ENCODE results near the gene TIPARP.

Gene TIPARP

GRCh38 chr3:156674046-156674910 lies at the start of gene TIPARP:
TSS of gene TIPARP (plus strand) at chr3:156674590. CDS start at chr3:156677698, 3,108 bp downstream.
- in situ Hi-C loops (cut with MboI; ENCODE audit: low pct_unique_long_range_greater_than_20kb, low sequenced_read_pairs): loop anchor here (10.0 to 25.0 kb wide), 2 partner anchors 411 to 537 kb away; no protein-coding TSS in a partner anchor

GRCh38 chr3:156626104-156626503 lies 48.3 kb upstream of the TIPARP start:
- DNase-seq: no peak
- in situ Hi-C loops (cut with MboI; ENCODE audit: low pct_unique_long_range_greater_than_20kb, low sequenced_read_pairs): no loop called here

More at GRCh38 chr3:156674046-156674910, at the start of gene TIPARP:
- DNase-seq: peak; percentile 99

- in situ Hi-C loops (cut with MboI; ENCODE audit: low pct_unique_long_range_greater_than_20kb, low sequenced_read_pairs): no loop called here
- DNase-seq: no peak
Measured at GRCh38 chr3:156627946-156628569, 46.3 kb upstream of the TIPARP start.

GRCh38 chr3:156628836-156629618 lies 45.4 kb upstream of the TIPARP start:
- no peak for DNase-seq
- in situ Hi-C loops (cut with MboI; ENCODE audit: low pct_unique_long_range_greater_than_20kb, low sequenced_read_pairs): no loop called here

- no peak for DNase-seq
- in situ Hi-C loops (cut with MboI; ENCODE audit: low pct_unique_long_range_greater_than_20kb, low sequenced_read_pairs): no loop called here
Measured at GRCh38 chr3:156630081-156630772, 44.2 kb upstream of the TIPARP start.

- in situ Hi-C loops (cut with MboI; ENCODE audit: low pct_unique_long_range_greater_than_20kb, low sequenced_read_pairs): no loop called here
- DNase-seq: no peak
Measured at GRCh38 chr3:156630773-156631093, 43.7 kb upstream of the TIPARP start.

GRCh38 chr3:156631323-156631722 lies 43.1 kb upstream of the TIPARP start:
- DNase-seq: no peak
- in situ Hi-C loops (cut with MboI; ENCODE audit: low pct_unique_long_range_greater_than_20kb, low sequenced_read_pairs): no loop called here

- peak; percentile 9 for DNase-seq
- in situ Hi-C loops (cut with MboI; ENCODE audit: low pct_unique_long_range_greater_than_20kb, low sequenced_read_pairs): no loop called here
Measured at GRCh38 chr3:156632601-156633000, 41.8 kb upstream of the TIPARP start.

GRCh38 chr3:156633335-156633734 lies 41.1 kb upstream of the TIPARP start:
- no peak for DNase-seq
- in situ Hi-C loops (cut with MboI; ENCODE audit: low pct_unique_long_range_greater_than_20kb, low sequenced_read_pairs): no loop called here

GRCh38 chr3:156635034-156635433 lies 39.4 kb upstream of the TIPARP start:
- in situ Hi-C loops (cut with MboI; ENCODE audit: low pct_unique_long_range_greater_than_20kb, low sequenced_read_pairs): no loop called here
- DNase-seq: no peak

- in situ Hi-C loops (cut with MboI; ENCODE audit: low pct_unique_long_range_greater_than_20kb, low sequenced_read_pairs): no loop called here
- DNase-seq: no peak
Measured at GRCh38 chr3:156635973-156636372, 38.4 kb upstream of the TIPARP start.

GRCh38 chr3:156637480-156638022 lies 36.8 kb upstream of the TIPARP start:
- no peak for DNase-seq
- in situ Hi-C loops (cut with MboI; ENCODE audit: low pct_unique_long_range_greater_than_20kb, low sequenced_read_pairs): no loop called here

GRCh38 chr3:156638271-156638670 lies 36.1 kb upstream of the TIPARP start:
- DNase-seq: no peak
- in situ Hi-C loops (cut with MboI; ENCODE audit: low pct_unique_long_range_greater_than_20kb, low sequenced_read_pairs): no loop called here

- DNase-seq: no peak
- in situ Hi-C loops (cut with MboI; ENCODE audit: low pct_unique_long_range_greater_than_20kb, low sequenced_read_pairs): no loop called here
Measured at GRCh38 chr3:156639414-156640023, 34.9 kb upstream of the TIPARP start.

GRCh38 chr3:156641618-156641975 lies 32.8 kb upstream of the TIPARP start:
- in situ Hi-C loops (cut with MboI; ENCODE audit: low pct_unique_long_range_greater_than_20kb, low sequenced_read_pairs): no loop called here
- no peak for DNase-seq

GRCh38 chr3:156642750-156643728 lies 31.4 kb upstream of the TIPARP start:
- peak; percentile 11 for DNase-seq
- in situ Hi-C loops (cut with MboI; ENCODE audit: low pct_unique_long_range_greater_than_20kb, low sequenced_read_pairs): no loop called here

- in situ Hi-C loops (cut with MboI; ENCODE audit: low pct_unique_long_range_greater_than_20kb, low sequenced_read_pairs): no loop called here
- peak; percentile 99 for DNase-seq
Measured at GRCh38 chr3:156643729-156644389, 30.5 kb upstream of the TIPARP start.
